DOHH2 (cell line): Measurements from ENCODE around the gene ARHGDIA.

Experiments used
- H3F3A ChIP-seq: fragments of 200-600 bp; sonication (generic), shearing (Covaris generic); 2 replicates; pipeline ENCODE4 v1.6.0; 2016; ENCODE audit warnings: antibody characterized with exemption, mild to moderate bottlenecking; ENCODE audit not compliant: control insufficient read depth, insufficient read depth
- H3K27ac ChIP-seq: fragments of 200-600 bp; sonication (generic); 2 replicates; pipeline ENCODE4 v1.5.1; 2014; ENCODE audit warnings: low read depth, mild to moderate bottlenecking, low read length, moderate library complexity
- H3K27me3 ChIP-seq: fragments of 200-600 bp; sonication (generic); 2 replicates; pipeline ENCODE4 v1.6.1; 2014; ENCODE audit warnings: mild to moderate bottlenecking, low read length, mixed read lengths; ENCODE audit not compliant: control insufficient read depth
- H3K36me3 ChIP-seq: fragments of 200-600 bp; sonication (generic); 2 replicates; pipeline ENCODE4 v1.6.1; 2014; ENCODE audit warnings: mild to moderate bottlenecking, low read length, moderate library complexity, mixed read lengths; ENCODE audit not compliant: control insufficient read depth
- H3K4me1 ChIP-seq: fragments of 200-600 bp; sonication (generic); 2 replicates; pipeline ENCODE4 v1.6.1; 2014; ENCODE audit warnings: mild to moderate bottlenecking, low read length, mixed read lengths; ENCODE audit not compliant: control insufficient read depth
- H3K4me2 ChIP-seq: fragments of 200-600 bp; sonication (generic); 2 replicates; pipeline ENCODE4 v1.6.0; 2014; ENCODE audit warnings: mild to moderate bottlenecking, low read length, moderate library complexity
- H3K4me3 ChIP-seq: fragments of 200-600 bp; sonication (generic); 2 replicates; pipeline ENCODE4 v1.5.1; 2014; ENCODE audit warnings: mild to moderate bottlenecking, low read length, mixed read lengths
- H3K79me2 ChIP-seq: fragments of 200-600 bp; sonication (generic); 2 replicates; pipeline ENCODE4 v1.6.1; 2014; ENCODE audit warnings: mild to moderate bottlenecking, low read length, mixed read lengths; ENCODE audit not compliant: control insufficient read depth
- H3K9me2 ChIP-seq: fragments of 200-600 bp; sonication (generic); replicated peaks from 2 replicates; pipeline ENCODE4 v1.6.1; 2014; ENCODE audit warnings: mild to moderate bottlenecking, low read length, mixed read lengths; ENCODE audit not compliant: control insufficient read depth
- H3K9me3 ChIP-seq: fragments of 200-600 bp; sonication (generic); 2 replicates; pipeline ENCODE4 v1.6.1; 2014; ENCODE audit warnings: antibody characterized with exemption, low read length, mixed read lengths; ENCODE audit not compliant: control insufficient read depth, insufficient read depth
- H4K20me1 ChIP-seq: fragments of 200-600 bp; sonication (generic); 2 replicates; pipeline ENCODE4 v1.6.0; 2014; ENCODE audit warnings: low read depth, mild to moderate bottlenecking, antibody characterized with exemption, low read length, moderate library complexity; ENCODE audit not compliant: control insufficient read depth, insufficient read depth
- EZH2phosphoT487 ChIP-seq: fragments of 200-600 bp; sonication (generic); IDR thresholded peaks from 2 replicates; pipeline ENCODE4 v1.6.1; 2017; ENCODE audit warnings: borderline replicate concordance, mild to moderate bottlenecking, antibody characterized with exemption, low read length, moderate library complexity, mixed read lengths
- TF ChIP-seq, protein P1 (sequence below): fragments of 200-600 bp; sonication (generic); IDR thresholded peaks from one replicate; pipeline ENCODE4 v1.5.1; 2014; ENCODE audit warnings: antibody characterized with exemption, mild to moderate bottlenecking, low read depth, low read length; ENCODE audit not compliant: poor library complexity, severe bottlenecking

Gene ARHGDIA

GRCh38 chr17:81890447-81891302 lies 19.5 kb upstream of the ARHGDIA start:
- peaks cover 75% of the 10 kb centered on the region for H3K36me3 ChIP-seq
- H3K9me2 ChIP-seq, result no peaks in the 10 kb centered on the region
- peak overlapping the region; percentile 96 for H3K4me3 ChIP-seq
- H3K27ac ChIP-seq, result peak overlapping the region; percentile 53
- no peaks in the 10 kb centered on the region for H3K27me3 ChIP-seq
- no peaks in the 10 kb centered on the region for H3K9me3 ChIP-seq
- peaks cover 38% of the 10 kb centered on the region for H3K4me1 ChIP-seq
- peaks cover 11% of the 10 kb centered on the region for H3F3A ChIP-seq
- TF ChIP-seq, protein P1, sequence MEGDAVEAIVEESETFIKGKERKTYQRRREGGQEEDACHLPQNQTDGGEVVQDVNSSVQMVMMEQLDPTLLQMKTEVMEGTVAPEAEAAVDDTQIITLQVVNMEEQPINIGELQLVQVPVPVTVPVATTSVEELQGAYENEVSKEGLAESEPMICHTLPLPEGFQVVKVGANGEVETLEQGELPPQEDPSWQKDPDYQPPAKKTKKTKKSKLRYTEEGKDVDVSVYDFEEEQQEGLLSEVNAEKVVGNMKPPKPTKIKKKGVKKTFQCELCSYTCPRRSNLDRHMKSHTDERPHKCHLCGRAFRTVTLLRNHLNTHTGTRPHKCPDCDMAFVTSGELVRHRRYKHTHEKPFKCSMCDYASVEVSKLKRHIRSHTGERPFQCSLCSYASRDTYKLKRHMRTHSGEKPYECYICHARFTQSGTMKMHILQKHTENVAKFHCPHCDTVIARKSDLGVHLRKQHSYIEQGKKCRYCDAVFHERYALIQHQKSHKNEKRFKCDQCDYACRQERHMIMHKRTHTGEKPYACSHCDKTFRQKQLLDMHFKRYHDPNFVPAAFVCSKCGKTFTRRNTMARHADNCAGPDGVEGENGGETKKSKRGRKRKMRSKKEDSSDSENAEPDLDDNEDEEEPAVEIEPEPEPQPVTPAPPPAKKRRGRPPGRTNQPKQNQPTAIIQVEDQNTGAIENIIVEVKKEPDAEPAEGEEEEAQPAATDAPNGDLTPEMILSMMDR, result no peak
- no peak for TF ChIP-seq EZH2phosphoT487
- H3K79me2 ChIP-seq, result peaks cover 88% of the 10 kb centered on the region
- H3K4me2 ChIP-seq, result peak overlapping the region; percentile 93
- peaks cover 9% of the 10 kb centered on the region for H4K20me1 ChIP-seq

DNA sequence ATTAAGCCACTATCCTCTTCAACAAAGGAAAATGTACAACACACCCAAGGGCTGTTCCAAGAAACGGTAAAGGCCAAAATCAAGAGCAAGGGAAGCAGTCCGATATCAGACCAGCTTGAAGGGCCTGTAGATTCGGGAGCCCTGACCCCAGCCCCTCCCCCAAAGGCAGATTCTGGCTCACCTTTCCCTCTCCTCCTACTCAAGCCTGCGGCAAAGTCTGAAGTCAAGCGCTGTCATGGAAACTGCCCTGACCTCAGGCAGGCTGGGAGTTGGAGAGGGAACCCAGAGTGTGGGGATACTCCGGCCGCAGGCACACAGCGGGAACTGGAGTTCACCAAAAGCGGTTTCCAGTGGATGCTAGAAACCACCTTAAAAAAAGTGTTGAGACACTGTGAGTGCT lies 18.5 kb upstream of the ARHGDIA start:
- peaks cover 92% of the 10 kb centered on the region for H3K79me2 ChIP-seq
- peak overlapping the region; percentile 93 for H3K4me2 ChIP-seq
- no peaks in the 10 kb centered on the region for H3K9me2 ChIP-seq
- peak overlapping the region; percentile 96 for H3K4me3 ChIP-seq
- H3K27me3 ChIP-seq, result no peaks in the 10 kb centered on the region
- H3K27ac ChIP-seq, result peak overlapping the region; percentile 53
- no peaks in the 10 kb centered on the region for H3K9me3 ChIP-seq
- H3K36me3 ChIP-seq, result peaks cover 78% of the 10 kb centered on the region
- TF ChIP-seq, protein P1, result no peak
- H4K20me1 ChIP-seq, result peaks cover 9% of the 10 kb centered on the region
- peaks cover 11% of the 10 kb centered on the region for H3F3A ChIP-seq
- peaks cover 38% of the 10 kb centered on the region for H3K4me1 ChIP-seq

- Histone ChIP-seq H3K36me3 (peaks cover 78% of the 10 kb centered on the region), H4K20me1 (peaks cover 9% of the 10 kb centered on the region), H3K4me2 (peak overlapping the region; percentile 93), H3K4me3 (no peak overlapping the region), H3K27ac (no peak overlapping the region), H3F3A (peaks cover 16% of the 10 kb centered on the region), H3K9me3 (no peaks in the 10 kb centered on the region), H3K79me2 (peaks cover 92% of the 10 kb centered on the region), H3K27me3 (no peaks in the 10 kb centered on the region), H3K4me1 (peaks cover 33% of the 10 kb centered on the region), H3K9me2 (no peaks in the 10 kb centered on the region)
- TF ChIP-seq EZH2phosphoT487, result no peak
- TF ChIP-seq, protein P1, result no peak
Observed at GRCh38 chr17:81888988-81889595, 18.0 kb upstream of the ARHGDIA start.
